ENCODE measurements around the gene EFCAB12.
"Not testable (repeated sequence)": the region's sequence is repeated elsewhere in the genome, so short reads cannot be mapped to it uniquely, and the experiment has no call there.

EFCAB12 gene

GRCh38 chr3:129365296-129366136, 62.9 kb downstream of the EFCAB12 start:
- no peak overlapping the region for H2BK5ac ChIP-seq (ENCODE audit: low read depth, low read length, poor library complexity, severe bottlenecking)
- H3K23ac ChIP-seq (ENCODE audit: low read length in 2 of 2): no peak overlapping the region
- peak overlapping the region; percentile 38 for H3K9ac ChIP-seq (ENCODE audit: low read length)
- H2BK15ac ChIP-seq (ENCODE audit: low read depth, poor library complexity, severe bottlenecking): no peak overlapping the region
- H3K4me3 ChIP-seq (ENCODE audit: insufficient read depth in 1 of 2, low read depth in 1 of 2, low read length in 2 of 2): peak overlapping the region in 1 of 2 experiments; percentile 16
- H3K27ac ChIP-seq (ENCODE audit: low read length, poor library complexity, severe bottlenecking): no peak overlapping the region
- H2BK120ac ChIP-seq (ENCODE audit: low read depth, low read length): no peak overlapping the region
- H3K18ac ChIP-seq (ENCODE audit: low read depth in 1 of 2, low read length in 2 of 2): no peak overlapping the region
- peaks cover 14 to 30% of the 10 kb centered on the region in 2 experiments for H3K27me3 ChIP-seq (ENCODE audit: control insufficient read depth in 1 of 2, insufficient read depth in 1 of 2, low read length in 2 of 2)
- no peaks in the 10 kb centered on the region for H3K9me3 ChIP-seq (ENCODE audit: control insufficient read depth, low read length)
- H4K8ac ChIP-seq (ENCODE audit: low read length): no peak overlapping the region
- DNase-seq: no peak
- 89% methylated on average over 9 of the region's 13 CpGs for WGBS
- no peak overlapping the region for H3K14ac ChIP-seq (ENCODE audit: low read length in 2 of 2)
- no peaks in the 10 kb centered on the region for H3K36me3 ChIP-seq (ENCODE audit: control insufficient read depth in 1 of 2, insufficient read depth in 2 of 2, low read depth in 1 of 2, low read length in 2 of 2)
- no peaks in the 10 kb centered on the region for H3K79me1 ChIP-seq (replicated peaks; ENCODE audit: low read length, poor library complexity, severe bottlenecking)
- no peak overlapping the region for H2BK12ac ChIP-seq (ENCODE audit: low read length in 2 of 2)
- no peak overlapping the region for H2AFZ ChIP-seq (ENCODE audit: low read depth, low read length)
- no peak overlapping the region for H3K4me2 ChIP-seq (ENCODE audit: low read length, poor library complexity, severe bottlenecking)
- H3K4me1 ChIP-seq (ENCODE audit: control insufficient read depth, insufficient read depth, low read depth, low read length): peaks cover 7% of the 10 kb centered on the region
- H3K4ac ChIP-seq (ENCODE audit: low read depth in 1 of 2, low read length in 2 of 2): no peak overlapping the region
- no peak overlapping the region for H2AK5ac ChIP-seq (ENCODE audit: low read length, severe bottlenecking)
- no peak overlapping the region for H4K91ac ChIP-seq (ENCODE audit: low read length)

GRCh38 chr3:129364811-129365210, 63.6 kb downstream of the EFCAB12 start:
- not testable (repeated sequence) for H2AFZ ChIP-seq (ENCODE audit: low read depth, low read length)

GRCh38 chr3:129363356-129363755, 65.1 kb downstream of the EFCAB12 start:
- not testable (repeated sequence) for H2BK12ac ChIP-seq (ENCODE audit: low read length in 2 of 2); H2AFZ ChIP-seq (ENCODE audit: low read depth, low read length); H2BK5ac ChIP-seq (ENCODE audit: low read depth, low read length, poor library complexity, severe bottlenecking); H3K79me1 ChIP-seq (replicated peaks; ENCODE audit: low read length, poor library complexity, severe bottlenecking); H3K23ac ChIP-seq (ENCODE audit: low read length in 2 of 2); H3K9ac ChIP-seq (ENCODE audit: low read length); H3K4me2 ChIP-seq (ENCODE audit: low read length, poor library complexity, severe bottlenecking); H2BK15ac ChIP-seq (ENCODE audit: low read depth, poor library complexity, severe bottlenecking); H4K91ac ChIP-seq (ENCODE audit: low read length); H3K36me3 ChIP-seq (ENCODE audit: control insufficient read depth in 1 of 2, insufficient read depth in 2 of 2, low read depth in 1 of 2, low read length in 2 of 2); H2BK120ac ChIP-seq (ENCODE audit: low read depth, low read length); H3K14ac ChIP-seq (ENCODE audit: low read length in 2 of 2); H3K4ac ChIP-seq (ENCODE audit: low read depth in 1 of 2, low read length in 2 of 2); H3K4me1 ChIP-seq (ENCODE audit: control insufficient read depth, insufficient read depth, low read depth, low read length); H3K4me3 ChIP-seq (ENCODE audit: insufficient read depth in 1 of 2, low read depth in 1 of 2, low read length in 2 of 2); H2AK5ac ChIP-seq (ENCODE audit: low read length, severe bottlenecking); H3K18ac ChIP-seq (ENCODE audit: low read depth in 1 of 2, low read length in 2 of 2); H3K9me3 ChIP-seq (ENCODE audit: control insufficient read depth, low read length); DNase-seq; H3K27ac ChIP-seq (ENCODE audit: low read length, poor library complexity, severe bottlenecking); H4K8ac ChIP-seq (ENCODE audit: low read length)
- 96% methylated on average over 28 of the region's 28 CpGs for WGBS
- peaks cover 10 to 34% of the 10 kb centered on the region in 2 experiments for H3K27me3 ChIP-seq (ENCODE audit: control insufficient read depth in 1 of 2, insufficient read depth in 1 of 2, low read length in 2 of 2)

More at GRCh38 chr3:129364811-129365210, 63.6 kb downstream of the EFCAB12 start:
- not testable (repeated sequence) for H2BK5ac ChIP-seq (ENCODE audit: low read depth, low read length, poor library complexity, severe bottlenecking); H3K27ac ChIP-seq (ENCODE audit: low read length, poor library complexity, severe bottlenecking); H3K36me3 ChIP-seq (ENCODE audit: control insufficient read depth in 1 of 2, insufficient read depth in 2 of 2, low read depth in 1 of 2, low read length in 2 of 2); H2AK5ac ChIP-seq (ENCODE audit: low read length, severe bottlenecking); H3K9ac ChIP-seq (ENCODE audit: low read length); H3K4me2 ChIP-seq (ENCODE audit: low read length, poor library complexity, severe bottlenecking); DNase-seq; H4K8ac ChIP-seq (ENCODE audit: low read length); H3K4me3 ChIP-seq (ENCODE audit: insufficient read depth in 1 of 2, low read depth in 1 of 2, low read length in 2 of 2); H2BK15ac ChIP-seq (ENCODE audit: low read depth, poor library complexity, severe bottlenecking); H3K4me1 ChIP-seq (ENCODE audit: control insufficient read depth, insufficient read depth, low read depth, low read length); H2BK12ac ChIP-seq (ENCODE audit: low read length in 2 of 2); H4K91ac ChIP-seq (ENCODE audit: low read length); H2BK120ac ChIP-seq (ENCODE audit: low read depth, low read length); H3K18ac ChIP-seq (ENCODE audit: low read depth in 1 of 2, low read length in 2 of 2); H3K9me3 ChIP-seq (ENCODE audit: control insufficient read depth, low read length); H3K23ac ChIP-seq (ENCODE audit: low read length in 2 of 2); H3K79me1 ChIP-seq (replicated peaks; ENCODE audit: low read length, poor library complexity, severe bottlenecking); H3K14ac ChIP-seq (ENCODE audit: low read length in 2 of 2); H3K4ac ChIP-seq (ENCODE audit: low read depth in 1 of 2, low read length in 2 of 2)
- peaks cover 14 to 36% of the 10 kb centered on the region in 2 experiments for H3K27me3 ChIP-seq (ENCODE audit: control insufficient read depth in 1 of 2, insufficient read depth in 1 of 2, low read length in 2 of 2)
- WGBS: 86% methylated on average over 2 of the region's 2 CpGs

- no peak overlapping the region for H2AK5ac ChIP-seq (ENCODE audit: low read length, severe bottlenecking)
- WGBS: 87% methylated on average over 13 of the region's 13 CpGs
Observed at GRCh38 chr3:129360705-129361460, 67.6 kb downstream of the EFCAB12 start.

More at GRCh38 chr3:129360705-129361460, 67.6 kb downstream of the EFCAB12 start:
- Histone ChIP-seq H4K8ac (ENCODE audit: low read length) (no peak overlapping the region), H2BK15ac (ENCODE audit: low read depth, poor library complexity, severe bottlenecking) (no peak overlapping the region), H3K27ac (ENCODE audit: low read length, poor library complexity, severe bottlenecking) (no peak overlapping the region), H2AFZ (ENCODE audit: low read depth, low read length) (no peak overlapping the region), H3K23ac (ENCODE audit: low read length in 2 of 2) (no peak overlapping the region), H2BK12ac (ENCODE audit: low read length in 2 of 2) (no peak overlapping the region), H3K14ac (ENCODE audit: low read length in 2 of 2) (no peak overlapping the region), H4K91ac (ENCODE audit: low read length) (no peak overlapping the region), H3K4ac (ENCODE audit: low read depth in 1 of 2, low read length in 2 of 2) (no peak overlapping the region), H2BK5ac (ENCODE audit: low read depth, low read length, poor library complexity, severe bottlenecking) (no peak overlapping the region), H3K4me3 (ENCODE audit: insufficient read depth in 1 of 2, low read depth in 1 of 2, low read length in 2 of 2) (no peak overlapping the region), H2BK120ac (ENCODE audit: low read depth, low read length) (no peak overlapping the region), H3K18ac (ENCODE audit: low read depth in 1 of 2, low read length in 2 of 2) (no peak overlapping the region), H3K4me2 (ENCODE audit: low read length, poor library complexity, severe bottlenecking) (no peak overlapping the region), H3K9me3 (ENCODE audit: control insufficient read depth, low read length) (no peaks in the 10 kb centered on the region), H3K9ac (ENCODE audit: low read length) (no peak overlapping the region), H3K4me1 (ENCODE audit: control insufficient read depth, insufficient read depth, low read depth, low read length) (peaks cover 4% of the 10 kb centered on the region), H3K79me1 (replicated peaks; ENCODE audit: low read length, poor library complexity, severe bottlenecking) (no peaks in the 10 kb centered on the region), H3K27me3 (ENCODE audit: control insufficient read depth in 1 of 2, insufficient read depth in 1 of 2, low read length in 2 of 2) (peaks cover 0 to 33% of the 10 kb centered on the region in 2 experiments), H3K36me3 (ENCODE audit: control insufficient read depth in 1 of 2, insufficient read depth in 2 of 2, low read depth in 1 of 2, low read length in 2 of 2) (no peaks in the 10 kb centered on the region)
- no peak for DNase-seq
